HEK293T (cell line): Measurements from ENCODE around the gene MRM2.

Source experiments
- FOXK2 ChIP-seq: fragments of 450-650 bp; IDR thresholded peaks from 2 replicates; pipeline ENCODE4 v1.6.1; 2016; ENCODE audit warnings: mild to moderate bottlenecking
- NFRKB ChIP-seq: fragments of 450-650 bp; IDR thresholded peaks from 2 replicates; pipeline ENCODE4 v1.6.1; 2016; ENCODE audit warnings: mild to moderate bottlenecking, moderate library complexity

DNA sequence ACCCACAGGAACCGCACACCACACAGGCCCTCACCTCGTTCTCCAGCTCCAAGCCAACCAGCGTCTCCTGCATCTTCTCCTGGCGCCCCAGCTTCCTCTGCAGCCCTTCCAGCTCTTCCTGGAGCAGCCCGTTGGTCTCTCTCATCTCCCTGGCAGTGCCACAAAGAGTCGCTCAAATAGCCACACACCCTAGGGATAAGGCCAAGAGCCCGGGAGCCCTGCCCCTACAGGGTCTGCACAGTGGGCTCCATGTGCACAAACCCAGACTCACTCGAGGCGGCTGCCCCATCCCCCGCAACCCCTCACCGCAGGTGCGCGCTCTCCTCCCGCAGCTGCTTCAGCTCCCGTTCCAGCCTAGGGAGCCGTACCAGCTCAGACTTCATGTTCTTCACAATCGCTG, 26.2 kb downstream of the MRM2 start:
- TF ChIP-seq FOXK2, result no peak
- no peak for TF ChIP-seq NFRKB
